ENCODE measurements around the gene PRKAA1. TPM values are rescaled to one million over a fixed set of nuclear protein-coding genes. Genes with fewer than 3 reads are reported as not detected.

Gene PRKAA1
- total RNA-seq, 1 donor from 2014 or later, result 75.1 TPM

GRCh38 chr5:40781843-40782409 is 16.2 kb downstream of the PRKAA1 start:
- Mint-ChIP-seq H3K27me3 (no peaks in the 10 kb centered on the region), H3K4me1 (ENCODE audit: low read depth) (peaks cover 25% of the 10 kb centered on the region), H3K36me3 (ENCODE audit: insufficient read depth) (peaks cover 8% of the 10 kb centered on the region), H3K4me3 (ENCODE audit: low read depth) (no peak overlapping the region), H3K27ac (no peak overlapping the region), H3K9me3 (ENCODE audit: low read depth) (no peaks in the 10 kb centered on the region)
- DNase-seq (ENCODE audit: low spot score, unreplicated experiment), result no peak
- no peak for TF ChIP-seq CTCF (IDR thresholded peaks at IDR 0.05; ENCODE audit: unreplicated experiment)

- H3K4me3 Mint-ChIP-seq (ENCODE audit: low read depth), result no peak overlapping the region
- no peaks in the 10 kb centered on the region for H3K9me3 Mint-ChIP-seq (ENCODE audit: low read depth)
- no peak for DNase-seq (ENCODE audit: low spot score, unreplicated experiment)
- H3K27ac Mint-ChIP-seq, result peak overlapping the region; percentile 59
- H3K4me1 Mint-ChIP-seq (ENCODE audit: low read depth), result peaks cover 25% of the 10 kb centered on the region
- no peaks in the 10 kb centered on the region for H3K27me3 Mint-ChIP-seq
- TF ChIP-seq CTCF (IDR thresholded peaks at IDR 0.05; ENCODE audit: unreplicated experiment), result no peak
- H3K36me3 Mint-ChIP-seq (ENCODE audit: insufficient read depth), result peaks cover 10% of the 10 kb centered on the region
These were observed 17.3 kb downstream of the PRKAA1 start for GRCh38 chr5:40780858-40781257.

- DNase-seq (ENCODE audit: low spot score, unreplicated experiment), result no peak
- Mint-ChIP-seq H3K4me1 (ENCODE audit: low read depth) (peaks cover 19% of the 10 kb centered on the region), H3K9me3 (ENCODE audit: low read depth) (no peaks in the 10 kb centered on the region), H3K36me3 (ENCODE audit: insufficient read depth) (peaks cover 10% of the 10 kb centered on the region), H3K4me3 (ENCODE audit: low read depth) (no peak overlapping the region), H3K27me3 (no peaks in the 10 kb centered on the region), H3K27ac (no peak overlapping the region)
- no peak for TF ChIP-seq CTCF (IDR thresholded peaks at IDR 0.05; ENCODE audit: unreplicated experiment)
These were observed 18.0 kb downstream of the PRKAA1 start for GRCh38 chr5:40780199-40780598.

GRCh38 chr5:40779561-40779960 is 18.6 kb downstream of the PRKAA1 start:
- TF ChIP-seq CTCF (IDR thresholded peaks at IDR 0.05; ENCODE audit: unreplicated experiment), result no peak
- Mint-ChIP-seq H3K4me1 (ENCODE audit: low read depth) (peaks cover 18% of the 10 kb centered on the region), H3K27me3 (no peaks in the 10 kb centered on the region), H3K27ac (no peak overlapping the region), H3K36me3 (ENCODE audit: insufficient read depth) (peaks cover 10% of the 10 kb centered on the region), H3K4me3 (ENCODE audit: low read depth) (no peak overlapping the region), H3K9me3 (ENCODE audit: low read depth) (no peaks in the 10 kb centered on the region)
- no peak for DNase-seq (ENCODE audit: low spot score, unreplicated experiment)

GRCh38 chr5:40778133-40778532 is 20.0 kb downstream of the PRKAA1 start:
- Mint-ChIP-seq H3K9me3 (ENCODE audit: low read depth) (no peaks in the 10 kb centered on the region), H3K36me3 (ENCODE audit: insufficient read depth) (peaks cover 13% of the 10 kb centered on the region), H3K27me3 (no peaks in the 10 kb centered on the region), H3K4me3 (ENCODE audit: low read depth) (no peak overlapping the region), H3K27ac (no peak overlapping the region), H3K4me1 (ENCODE audit: low read depth) (peaks cover 7% of the 10 kb centered on the region)
- no peak for DNase-seq (ENCODE audit: low spot score, unreplicated experiment)
- no peak for TF ChIP-seq CTCF (IDR thresholded peaks at IDR 0.05; ENCODE audit: unreplicated experiment)
